GM12892 (cell line): ENCODE data around the gene DPH7.

Experiments used
- POLR2A ChIP-seq: IDR thresholded peaks from 2 replicates; pipeline ENCODE4 v1.6.1; 2011; ENCODE audit warnings: low read depth, low read length, control low read depth
- POLR2AphosphoS5 ChIP-seq: IDR thresholded peaks from 2 replicates; pipeline ENCODE4 v1.6.1; 2011; ENCODE audit warnings: low read depth, low read length, control low read depth

GRCh38 chr9:137551264-137552021, 27.3 kb downstream of the DPH7 start, which contains the start of gene MRPL41:
- peak; percentile 39; the same call in 1 of the 2 replicates for TF ChIP-seq POLR2AphosphoS5
- TF ChIP-seq POLR2A = peak; percentile 81; the same call in 1 of the 2 replicates
